Measurements from ENCODE around the gene TAOK1.

TAOK1 gene

GRCh38 chr17:29495011-29495410 lies 104.8 kb downstream of the TAOK1 start:
- TF ChIP-seq CTCF (conservative IDR thresholded peaks at IDR 0.05; ENCODE audit: low read depth, low read length) = no peak
- peak; percentile 61 for DNase-seq (ENCODE audit: low read depth)
- no peak overlapping the region for H3K4me3 ChIP-seq (ENCODE audit: low read depth, low read length)

- H3K4me3 ChIP-seq (ENCODE audit: low read depth, low read length) = no peak overlapping the region
- no peak for TF ChIP-seq CTCF (conservative IDR thresholded peaks at IDR 0.05; ENCODE audit: low read depth, low read length)
- DNase-seq (ENCODE audit: low read depth) = peak; percentile 22
These were observed 114.5 kb downstream of the TAOK1 start for GRCh38 chr17:29504711-29505110.

GRCh38 chr17:29505836-29506235 lies 115.7 kb downstream of the TAOK1 start:
- TF ChIP-seq CTCF (conservative IDR thresholded peaks at IDR 0.05; ENCODE audit: low read depth, low read length) = no peak
- no peak overlapping the region for H3K4me3 ChIP-seq (ENCODE audit: low read depth, low read length)
- DNase-seq (ENCODE audit: low read depth) = no peak

GRCh38 chr17:29510953-29511352 lies 120.8 kb downstream of the TAOK1 start:
- no peak overlapping the region for H3K4me3 ChIP-seq (ENCODE audit: low read depth, low read length)
- no peak for DNase-seq (ENCODE audit: low read depth)
- no peak for TF ChIP-seq CTCF (conservative IDR thresholded peaks at IDR 0.05; ENCODE audit: low read depth, low read length)

- no peak overlapping the region for H3K4me3 ChIP-seq (ENCODE audit: low read depth, low read length)
- DNase-seq (ENCODE audit: low read depth) = peak; percentile 72
- TF ChIP-seq CTCF (conservative IDR thresholded peaks at IDR 0.05; ENCODE audit: low read depth, low read length) = no peak
These were observed 124.6 kb downstream of the TAOK1 start for GRCh38 chr17:29514792-29515191.

- DNase-seq (ENCODE audit: low read depth) = no peak
- TF ChIP-seq CTCF (conservative IDR thresholded peaks at IDR 0.05; ENCODE audit: low read depth, low read length) = no peak
- H3K4me3 ChIP-seq (ENCODE audit: low read depth, low read length) = no peak overlapping the region
These were observed 128.2 kb downstream of the TAOK1 start for GRCh38 chr17:29518359-29518758.

GRCh38 chr17:29524692-29525091 lies 134.5 kb downstream of the TAOK1 start:
- TF ChIP-seq CTCF (conservative IDR thresholded peaks at IDR 0.05; ENCODE audit: low read depth, low read length) = no peak
- DNase-seq (ENCODE audit: low read depth) = no peak
- no peak overlapping the region for H3K4me3 ChIP-seq (ENCODE audit: low read depth, low read length)

Data from choroid plexus epithelial cell (primary cell).